ENCODE results near the gene ORC6.

Gene ORC6

DNA sequence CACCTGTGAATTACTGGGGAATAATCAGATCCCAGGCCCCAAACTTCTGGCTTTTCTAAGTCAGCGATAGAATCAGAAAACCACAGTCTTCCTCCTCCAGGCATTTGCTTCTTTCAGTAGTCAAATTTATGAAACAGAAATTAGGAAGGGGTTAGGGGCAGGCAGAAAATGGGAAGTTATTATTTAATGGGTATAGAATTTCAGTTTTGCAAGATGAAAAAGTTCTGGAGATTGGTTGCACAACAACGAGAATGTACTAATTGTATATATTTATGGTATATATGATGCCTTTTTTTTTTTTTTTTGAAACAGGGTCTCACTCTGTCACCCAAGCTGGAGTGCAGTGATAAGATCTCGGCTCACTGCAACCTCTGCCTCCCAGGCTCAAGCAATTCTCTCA, 23.5 kb downstream of the ORC6 start:
- DNase-seq (ENCODE audit: low spot score), result no peak

DNA sequence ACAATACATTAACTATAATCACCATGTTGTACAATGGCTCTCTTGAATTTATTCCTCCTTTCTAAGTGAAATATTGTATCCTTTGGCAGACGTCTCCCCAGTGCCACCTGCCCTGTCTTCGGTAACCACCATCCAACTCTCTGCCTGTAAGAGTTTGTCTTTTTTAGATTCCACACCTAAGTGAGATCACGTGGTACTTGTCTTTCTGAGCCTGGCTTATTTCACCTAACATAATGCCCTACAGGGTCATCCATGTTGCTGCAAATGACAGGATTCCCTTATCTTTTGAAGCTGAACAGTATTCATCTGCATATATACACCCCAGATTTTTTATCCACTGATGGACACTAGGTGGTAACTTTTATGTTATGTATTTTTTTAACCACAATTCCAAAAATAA, 24.2 kb downstream of the ORC6 start:
- TF ChIP-seq, protein P1, sequence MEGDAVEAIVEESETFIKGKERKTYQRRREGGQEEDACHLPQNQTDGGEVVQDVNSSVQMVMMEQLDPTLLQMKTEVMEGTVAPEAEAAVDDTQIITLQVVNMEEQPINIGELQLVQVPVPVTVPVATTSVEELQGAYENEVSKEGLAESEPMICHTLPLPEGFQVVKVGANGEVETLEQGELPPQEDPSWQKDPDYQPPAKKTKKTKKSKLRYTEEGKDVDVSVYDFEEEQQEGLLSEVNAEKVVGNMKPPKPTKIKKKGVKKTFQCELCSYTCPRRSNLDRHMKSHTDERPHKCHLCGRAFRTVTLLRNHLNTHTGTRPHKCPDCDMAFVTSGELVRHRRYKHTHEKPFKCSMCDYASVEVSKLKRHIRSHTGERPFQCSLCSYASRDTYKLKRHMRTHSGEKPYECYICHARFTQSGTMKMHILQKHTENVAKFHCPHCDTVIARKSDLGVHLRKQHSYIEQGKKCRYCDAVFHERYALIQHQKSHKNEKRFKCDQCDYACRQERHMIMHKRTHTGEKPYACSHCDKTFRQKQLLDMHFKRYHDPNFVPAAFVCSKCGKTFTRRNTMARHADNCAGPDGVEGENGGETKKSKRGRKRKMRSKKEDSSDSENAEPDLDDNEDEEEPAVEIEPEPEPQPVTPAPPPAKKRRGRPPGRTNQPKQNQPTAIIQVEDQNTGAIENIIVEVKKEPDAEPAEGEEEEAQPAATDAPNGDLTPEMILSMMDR (conservative IDR thresholded peaks at IDR 0.05; ENCODE audit: low read depth), result no peak
- POLR2A ChIA-PET (ENCODE audit: low non-redundant PET), result no interaction called here
- CTCF ChIA-PET, result no interaction called here
- H3K27ac ChIP-seq, result no peak overlapping the region
- DNase-seq (ENCODE audit: low spot score), result no peak

More for the DNA sequence above, 23.5 kb downstream of the ORC6 start:
- CTCF ChIA-PET, result no interaction called here
- TF ChIP-seq, protein P1 (conservative IDR thresholded peaks at IDR 0.05; ENCODE audit: low read depth), result no peak
- no peak overlapping the region for H3K27ac ChIP-seq
- POLR2A ChIA-PET (ENCODE audit: low non-redundant PET), result no interaction called here

DNA sequence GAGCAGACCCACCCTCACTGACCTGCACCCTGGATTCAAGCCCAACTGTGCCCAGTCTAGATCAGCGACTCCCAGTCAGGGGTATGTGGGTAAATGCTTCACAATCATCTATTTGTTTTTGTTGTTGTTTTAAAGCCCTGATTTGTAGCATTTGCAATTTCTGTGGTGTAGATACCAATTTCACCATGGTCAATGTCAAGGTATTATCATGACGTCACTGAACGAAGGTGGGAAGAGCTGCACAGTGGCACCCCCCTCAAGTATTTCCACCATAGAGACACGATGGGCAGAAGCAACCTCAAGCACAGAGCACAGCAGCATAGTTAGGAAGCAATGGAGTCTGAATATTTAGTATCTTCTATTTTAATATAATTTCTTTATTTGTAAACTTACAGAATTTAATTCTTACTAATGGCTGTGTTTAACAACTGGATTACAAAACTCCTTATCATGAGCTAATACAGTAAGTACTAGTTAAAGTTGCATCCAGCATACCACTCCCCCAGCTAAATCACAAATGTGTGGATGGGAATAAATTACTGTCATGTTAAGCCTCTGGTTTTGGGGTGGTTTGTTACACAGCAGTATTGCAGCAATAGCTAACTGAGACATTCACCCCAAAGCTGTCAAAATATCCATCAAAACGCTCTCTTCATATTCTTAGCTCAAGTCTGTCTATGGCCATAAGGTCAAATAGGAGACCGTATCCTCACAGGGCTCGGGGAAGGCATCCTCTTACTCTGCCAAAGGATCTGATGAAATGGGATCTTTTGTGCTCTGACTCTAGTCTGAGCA, 25.5 kb downstream of the ORC6 start:
- TF ChIP-seq, protein P1 (conservative IDR thresholded peaks at IDR 0.05; ENCODE audit: low read depth), result no peak
- H3K27ac ChIP-seq, result no peak overlapping the region
- POLR2A ChIA-PET (ENCODE audit: low non-redundant PET), result no interaction called here
- no peak for DNase-seq (ENCODE audit: low spot score)
- CTCF ChIA-PET, result no interaction called here

DNA sequence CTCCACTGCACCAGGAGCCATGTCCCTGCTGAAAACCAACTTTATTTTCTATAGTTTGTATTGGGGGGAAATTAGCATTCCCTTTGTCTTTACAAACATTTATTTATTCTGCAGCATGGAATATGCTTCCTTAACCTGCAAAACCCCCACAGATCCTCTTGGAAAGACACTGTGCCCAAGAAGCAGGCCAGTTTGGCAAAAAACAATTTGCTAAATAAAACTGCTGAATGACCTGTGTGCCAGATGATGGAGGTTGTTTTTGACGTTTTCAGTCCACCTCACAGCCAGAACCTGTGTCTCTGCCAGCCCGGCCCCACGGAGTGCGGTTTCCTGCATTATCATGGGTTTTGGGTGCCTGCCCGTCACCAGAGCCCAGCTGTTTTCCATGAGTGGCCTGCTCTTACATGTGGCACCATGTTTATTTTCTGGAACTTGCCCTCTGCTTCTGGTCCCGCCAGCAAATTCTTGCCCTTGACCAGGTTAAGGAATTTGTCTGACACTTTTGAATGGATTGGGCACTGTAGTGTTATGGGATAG, 26.4 kb downstream of the ORC6 start:
- POLR2A ChIA-PET (ENCODE audit: low non-redundant PET), result no interaction called here
- no peak for DNase-seq (ENCODE audit: low spot score)
- TF ChIP-seq, protein P1 (conservative IDR thresholded peaks at IDR 0.05; ENCODE audit: low read depth), result no peak
- CTCF ChIA-PET, result no interaction called here
- H3K27ac ChIP-seq, result no peak overlapping the region

DNA sequence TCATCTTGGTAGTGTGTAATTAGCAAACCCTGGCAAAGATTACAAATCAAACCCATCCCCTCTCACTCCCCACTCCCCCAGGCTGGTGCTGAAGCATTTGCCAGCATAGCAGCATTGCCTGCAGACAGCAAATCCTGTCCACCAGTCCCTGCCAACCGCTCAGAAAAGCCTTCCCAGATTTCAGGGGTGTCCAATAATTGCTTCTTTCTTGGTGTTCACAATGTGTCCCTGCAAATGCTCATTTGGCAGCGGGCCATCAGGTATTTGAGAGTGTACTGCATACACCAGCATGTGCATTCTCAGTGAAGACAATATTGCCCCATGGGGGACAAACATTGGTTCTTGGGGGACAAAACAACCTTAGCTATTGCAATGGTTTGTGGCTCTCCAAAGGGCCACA, 28.2 kb downstream of the ORC6 start:
- no peak overlapping the region for H3K27ac ChIP-seq
- ChIA-PET CTCF (interaction anchor here (0.6 kb wide), 1 partner anchor 65 kb away, joined by 4 read pairs; no protein-coding TSS in a partner anchor), POLR2A (ENCODE audit: low non-redundant PET) (no interaction called here)
- DNase-seq (ENCODE audit: low spot score), result no peak
- TF ChIP-seq, protein P1 (conservative IDR thresholded peaks at IDR 0.05; ENCODE audit: low read depth), result no peak

DNA sequence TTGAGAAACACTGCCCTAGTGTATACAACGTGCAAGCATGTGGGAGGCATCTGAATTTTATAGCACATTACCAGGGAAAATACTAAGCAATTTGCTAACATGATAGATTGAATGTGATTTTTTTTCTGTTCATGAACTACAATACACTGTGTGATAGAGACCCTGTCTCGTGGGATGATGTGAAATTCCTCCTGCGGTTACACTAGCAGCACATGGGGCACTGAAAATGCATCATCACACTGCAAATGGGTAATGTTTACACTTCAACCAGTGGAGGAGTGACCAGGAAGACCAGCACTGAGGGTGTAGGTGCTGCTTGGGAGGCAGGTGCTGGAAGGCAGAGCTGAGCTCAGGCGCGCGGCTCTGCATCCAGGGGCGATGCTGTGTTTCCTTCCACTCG, 28.8 kb downstream of the ORC6 start:
- CTCF ChIA-PET, result interaction anchor here (0.6 kb wide), 1 partner anchor 64 kb away, joined by 4 read pairs; no protein-coding TSS in a partner anchor
- POLR2A ChIA-PET (ENCODE audit: low non-redundant PET), result no interaction called here
- TF ChIP-seq, protein P1 (conservative IDR thresholded peaks at IDR 0.05; ENCODE audit: low read depth), result no peak
- DNase-seq (ENCODE audit: low spot score), result no peak
- no peak overlapping the region for H3K27ac ChIP-seq
